HEK293 (cell line): Measurements from ENCODE around the gene ADAM19.

Source experiments
- CTCF ChIA-PET: fragments of 350-600 bp; formaldehyde crosslinking; extraction: SDS; loops from one replicate; lab custom pipeline; 2021; ENCODE audit warnings: antibody characterized with exemption; lab: Yijun Ruan, JAX
- POLR2A ChIA-PET: fragments of 300-600 bp; formaldehyde crosslinking; extraction: SDS; loops from one replicate; lab custom pipeline; 2020; ENCODE audit warnings: antibody characterized with exemption, inconsistent platforms; lab: Yijun Ruan, JAX
- H3K27ac ChIP-seq: fragments of 200-500 bp; sonication (Bioruptor generic); 2 replicates; pipeline ENCODE4 v1.5.1; 2014; ENCODE audit warnings: low read depth, low read length, control low read depth, inconsistent platforms; ENCODE audit errors: extremely low read depth
- H3K36me3 ChIP-seq, 2 experiments: fragments of 200-500 bp in 1 of 2; sonication (Bioruptor generic) in 1 of 2; 1 replicate in 1 of 2; 2 replicates in 1 of 2; pipeline ENCODE4 v1.5.1; 2014 to 2017; ENCODE audit warnings: inconsistent platforms in 2 of 2, low read length in 2 of 2; ENCODE audit not compliant: control insufficient read depth in 2 of 2, insufficient read depth in 1 of 2
- H3K4me1 ChIP-seq: fragments of 200-500 bp; sonication (Bioruptor generic); 2 replicates; pipeline ENCODE4 v1.5.1; 2014; ENCODE audit warnings: mild to moderate bottlenecking, low read length, inconsistent platforms; ENCODE audit not compliant: control insufficient read depth, insufficient read depth
- H3K4me3 ChIP-seq: 2 replicates; pipeline ENCODE4 v1.5.1; 2011; ENCODE audit warnings: low read depth, mild to moderate bottlenecking, control low read depth, low read length, moderate library complexity
- H3K9me3 ChIP-seq: fragments of 200-500 bp; sonication (Bioruptor generic); 2 replicates; pipeline ENCODE4 v1.5.1; 2014; ENCODE audit warnings: low read depth, low read length, inconsistent platforms; ENCODE audit not compliant: control insufficient read depth, insufficient read depth
- HOXD13 ChIP-seq: sonication (generic); formaldehyde crosslinking; IDR thresholded peaks from 2 replicates; pipeline ENCODE4 v1.8.0; 2022; ENCODE audit warnings: missing genetic modification reagents, borderline replicate concordance
- IKZF3 ChIP-seq: fragments of 450-650 bp; IDR thresholded peaks from 2 replicates; pipeline ENCODE4 v1.5.0; 2018; ENCODE audit warnings: missing biosample characterization, mild to moderate bottlenecking, missing genetic modification characterization, moderate library complexity
- REST ChIP-seq: fragments of 450-650 bp; formaldehyde crosslinking; IDR thresholded peaks from 2 replicates; pipeline ENCODE4 v1.5.1; 2016; ENCODE audit warnings: missing biosample characterization, missing genetic modification characterization
- ZBTB6 ChIP-seq: fragments of 450-650 bp; formaldehyde crosslinking; IDR thresholded peaks from 2 replicates; pipeline ENCODE4 v1.5.1; 2017; ENCODE audit warnings: missing biosample characterization, missing genetic modification characterization
- ZBTB7A ChIP-seq: fragments of 450-650 bp; formaldehyde crosslinking; IDR thresholded peaks from 2 replicates; pipeline ENCODE4 v1.5.1; 2016; ENCODE audit warnings: low read depth, missing biosample characterization, missing genetic modification characterization
- ZNF121 ChIP-seq: fragments of 450-650 bp; formaldehyde crosslinking; IDR thresholded peaks from 2 replicates; pipeline ENCODE4 v1.5.1; 2016; ENCODE audit warnings: missing biosample characterization, missing genetic modification characterization
- ZNF223 ChIP-seq: fragments of 450-650 bp; formaldehyde crosslinking; IDR thresholded peaks from 2 replicates; pipeline ENCODE4 v1.5.1; 2016; ENCODE audit warnings: missing biosample characterization, missing genetic modification characterization
- ZNF280C ChIP-seq: fragments of 450-650 bp; formaldehyde crosslinking; IDR thresholded peaks from 2 replicates; pipeline ENCODE4 v1.5.1; 2016; ENCODE audit warnings: missing biosample characterization, missing genetic modification characterization
- ZNF48 ChIP-seq: fragments of 450-650 bp; formaldehyde crosslinking; IDR thresholded peaks from 2 replicates; pipeline ENCODE4 v1.5.1; 2016; ENCODE audit warnings: missing biosample characterization, missing genetic modification characterization
- ZNF514 ChIP-seq: fragments of 450-650 bp; formaldehyde crosslinking; IDR thresholded peaks from 2 replicates; pipeline ENCODE4 v1.5.1; 2016; ENCODE audit warnings: missing biosample characterization, missing genetic modification characterization
- ZNF561 ChIP-seq: fragments of 450-650 bp; IDR thresholded peaks from 2 replicates; pipeline ENCODE4 v1.5.1; 2018; ENCODE audit warnings: missing biosample characterization, missing genetic modification characterization, borderline replicate concordance
- ZNF596 ChIP-seq: fragments of 450-650 bp; IDR thresholded peaks from 2 replicates; pipeline ENCODE4 v1.5.0; 2018; ENCODE audit warnings: missing biosample characterization, mild to moderate bottlenecking, missing genetic modification characterization, moderate library complexity
- ZNF701 ChIP-seq: fragments of 450-650 bp; formaldehyde crosslinking; IDR thresholded peaks from 2 replicates; pipeline ENCODE4 v1.5.1; 2016; ENCODE audit warnings: missing biosample characterization, missing genetic modification characterization
- ZNF768 ChIP-seq: fragments of 450-650 bp; formaldehyde crosslinking; IDR thresholded peaks from 2 replicates; pipeline ENCODE4 v1.5.1; 2018; ENCODE audit warnings: missing biosample characterization, mild to moderate bottlenecking, missing genetic modification characterization
- ZNF776 ChIP-seq: fragments of 450-650 bp; formaldehyde crosslinking; IDR thresholded peaks from 2 replicates; pipeline ENCODE4 v1.5.0; 2017; ENCODE audit warnings: missing biosample characterization, missing genetic modification characterization, borderline replicate concordance
- TF ChIP-seq, protein P1 (sequence below): fragments of 450-650 bp; formaldehyde crosslinking; IDR thresholded peaks from 2 replicates; pipeline ENCODE4 v1.5.1; 2016; ENCODE audit warnings: missing biosample characterization, missing genetic modification characterization
- TF ChIP-seq, protein P2 (sequence below): fragments of 450-650 bp; formaldehyde crosslinking; IDR thresholded peaks from 2 replicates; pipeline ENCODE4 v1.5.1; 2016; ENCODE audit warnings: missing biosample characterization, missing genetic modification characterization, low read depth
- TF ChIP-seq, protein P3 (sequence below): fragments of 450-650 bp; formaldehyde crosslinking; IDR thresholded peaks from 2 replicates; pipeline ENCODE4 v1.5.1; 2017; ENCODE audit warnings: missing biosample characterization, mild to moderate bottlenecking, missing genetic modification characterization, moderate library complexity
- TF ChIP-seq, protein P4 (sequence below): fragments of 450-650 bp; formaldehyde crosslinking; IDR thresholded peaks from 2 replicates; pipeline ENCODE4 v1.5.1; 2016; ENCODE audit warnings: missing biosample characterization, missing genetic modification characterization

Gene ADAM19

GRCh38 chr5:157602505-157602904 is 26.9 kb upstream of the ADAM19 start:
- no peaks in the 10 kb centered on the region for H3K9me3 ChIP-seq
- POLR2A ChIA-PET, result no interaction called here
- no peak overlapping the region for H3K27ac ChIP-seq
- no peaks in the 10 kb centered on the region for H3K36me3 ChIP-seq
- no peak for TF ChIP-seq ZBTB7A (tag by site-specific recombination)
- TF ChIP-seq, all 188 proteins: peak for 0
- CTCF ChIA-PET, result no interaction called here
- H3K4me3 ChIP-seq, result no peak overlapping the region
- no peaks in the 10 kb centered on the region for H3K4me1 ChIP-seq

- H3K9me3 ChIP-seq, result no peaks in the 10 kb centered on the region
- TF ChIP-seq ZNF48 (tag by site-specific recombination) (no peak), ZBTB7A (tag by site-specific recombination) (no peak), ZNF776 (no peak), ZNF596 (no peak), ZNF561 (tag by site-specific recombination) (no peak), IKZF3 (no peak), REST (tag by site-specific recombination) (no peak), HOXD13 (CRISPR knock-in tag) (no peak), ZNF701 (no peak)
- TF ChIP-seq, protein P1, sequence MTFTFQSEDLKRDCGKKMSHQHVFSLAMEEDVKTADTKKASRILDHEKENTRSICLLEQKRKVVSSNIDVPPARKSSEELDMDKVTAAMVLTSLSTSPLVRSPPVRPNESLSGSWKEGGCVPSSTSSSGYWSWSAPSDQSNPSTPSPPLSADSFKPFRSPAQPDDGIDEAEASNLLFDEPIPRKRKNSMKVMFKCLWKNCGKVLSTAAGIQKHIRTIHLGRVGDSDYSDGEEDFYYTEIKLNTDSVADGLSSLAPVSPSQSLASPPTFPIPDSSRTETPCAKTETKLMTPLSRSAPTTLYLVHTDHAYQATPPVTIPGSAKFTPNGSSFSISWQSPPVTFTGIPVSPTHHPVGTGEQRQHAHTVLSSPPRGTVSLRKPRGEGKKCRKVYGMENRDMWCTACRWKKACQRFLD, result no peak
- TF ChIP-seq, protein P2, sequence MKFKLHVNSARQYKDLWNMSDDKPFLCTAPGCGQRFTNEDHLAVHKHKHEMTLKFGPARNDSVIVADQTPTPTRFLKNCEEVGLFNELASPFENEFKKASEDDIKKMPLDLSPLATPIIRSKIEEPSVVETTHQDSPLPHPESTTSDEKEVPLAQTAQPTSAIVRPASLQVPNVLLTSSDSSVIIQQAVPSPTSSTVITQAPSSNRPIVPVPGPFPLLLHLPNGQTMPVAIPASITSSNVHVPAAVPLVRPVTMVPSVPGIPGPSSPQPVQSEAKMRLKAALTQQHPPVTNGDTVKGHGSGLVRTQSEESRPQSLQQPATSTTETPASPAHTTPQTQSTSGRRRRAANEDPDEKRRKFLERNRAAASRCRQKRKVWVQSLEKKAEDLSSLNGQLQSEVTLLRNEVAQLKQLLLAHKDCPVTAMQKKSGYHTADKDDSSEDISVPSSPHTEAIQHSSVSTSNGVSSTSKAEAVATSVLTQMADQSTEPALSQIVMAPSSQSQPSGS (tag by site-specific recombination), result no peak
- TF ChIP-seq, protein P3, sequence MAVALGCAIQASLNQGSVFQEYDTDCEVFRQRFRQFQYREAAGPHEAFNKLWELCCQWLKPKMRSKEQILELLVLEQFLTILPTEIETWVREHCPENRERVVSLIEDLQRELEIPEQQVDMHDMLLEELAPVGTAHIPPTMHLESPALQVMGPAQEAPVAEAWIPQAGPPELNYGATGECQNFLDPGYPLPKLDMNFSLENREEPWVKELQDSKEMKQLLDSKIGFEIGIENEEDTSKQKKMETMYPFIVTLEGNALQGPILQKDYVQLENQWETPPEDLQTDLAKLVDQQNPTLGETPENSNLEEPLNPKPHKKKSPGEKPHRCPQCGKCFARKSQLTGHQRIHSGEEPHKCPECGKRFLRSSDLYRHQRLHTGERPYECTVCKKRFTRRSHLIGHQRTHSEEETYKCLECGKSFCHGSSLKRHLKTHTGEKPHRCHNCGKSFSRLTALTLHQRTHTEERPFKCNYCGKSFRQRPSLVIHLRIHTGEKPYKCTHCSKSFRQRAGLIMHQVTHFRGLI (tag by site-specific recombination), result no peak
- H3K4me3 ChIP-seq, result no peak overlapping the region
- ChIA-PET POLR2A (no interaction called here), CTCF (no interaction called here)
- no peaks in the 10 kb centered on the region for H3K4me1 ChIP-seq
- no peak overlapping the region for H3K27ac ChIP-seq
- H3K36me3 ChIP-seq, result no peaks in the 10 kb centered on the region
These were observed 24.7 kb upstream of the ADAM19 start for GRCh38 chr5:157600252-157600651.

DNA sequence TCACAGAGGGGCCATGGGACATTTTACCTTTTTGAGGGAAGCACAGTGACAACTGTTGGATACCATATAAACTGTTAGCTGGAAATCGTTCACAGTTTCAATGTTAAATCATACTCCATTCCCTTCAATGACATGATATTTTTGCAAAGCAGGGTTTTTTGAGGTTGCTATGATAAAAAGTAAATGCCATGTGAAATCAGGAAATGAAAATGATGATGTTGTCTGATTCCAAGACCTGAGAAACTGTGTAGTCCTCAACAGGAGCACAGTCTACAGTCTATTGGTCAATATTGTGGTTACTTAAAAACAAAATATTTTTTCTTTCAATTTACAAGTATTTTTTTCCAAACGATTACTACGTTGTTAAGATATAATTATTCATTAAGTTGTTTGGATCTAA is 24.0 kb upstream of the ADAM19 start:
- POLR2A ChIA-PET, result no interaction called here
- no peak overlapping the region for H3K27ac ChIP-seq
- H3K4me3 ChIP-seq, result no peak overlapping the region
- CTCF ChIA-PET, result no interaction called here
- H3K4me1 ChIP-seq, result no peaks in the 10 kb centered on the region
- no peaks in the 10 kb centered on the region for H3K36me3 ChIP-seq
- H3K9me3 ChIP-seq, result no peaks in the 10 kb centered on the region
- no peak for TF ChIP-seq ZNF223 (tag by site-specific recombination)
- no peak for TF ChIP-seq ZNF768
- no peak for TF ChIP-seq ZNF280C
- no peak for TF ChIP-seq ZBTB6
- no peak for TF ChIP-seq ZNF121 (tag by site-specific recombination)
- TF ChIP-seq ZNF514, result no peak
- TF ChIP-seq, protein P4, sequence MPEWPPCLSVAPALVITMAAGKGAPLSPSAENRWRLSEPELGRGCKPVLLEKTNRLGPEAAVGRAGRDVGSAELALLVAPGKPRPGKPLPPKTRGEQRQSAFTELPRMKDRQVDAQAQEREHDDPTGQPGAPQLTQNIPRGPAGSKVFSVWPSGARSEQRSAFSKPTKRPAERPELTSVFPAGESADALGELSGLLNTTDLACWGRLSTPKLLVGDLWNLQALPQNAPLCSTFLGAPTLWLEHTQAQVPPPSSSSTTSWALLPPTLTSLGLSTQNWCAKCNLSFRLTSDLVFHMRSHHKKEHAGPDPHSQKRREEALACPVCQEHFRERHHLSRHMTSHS (tag by site-specific recombination), result no peak
